OCI-LY1 (cell line): ENCODE results near the gene GNG7.
A peak's percentile ranks its signal among the peaks of the same experiment; 100 is the strongest.

Experiments
- H2AFZ ChIP-seq: fragments of 200-600 bp; sonication (generic), shearing (Covaris generic); 2 replicates; pipeline ENCODE4 v1.6.0; 2014; ENCODE audit warnings: antibody characterized with exemption, mild to moderate bottlenecking, low read length
- H3F3A ChIP-seq: fragments of 200-600 bp; sonication (generic), shearing (Covaris generic); 2 replicates; pipeline ENCODE4 v1.6.0; 2014; ENCODE audit warnings: mild to moderate bottlenecking, antibody characterized with exemption, low read length, moderate library complexity; ENCODE audit not compliant: insufficient read depth
- H3K27ac ChIP-seq: fragments of 200-600 bp; sonication (generic); 2 replicates; pipeline ENCODE4 v1.5.1; 2014; ENCODE audit warnings: low read length, mixed run types, mild to moderate bottlenecking, low read depth; ENCODE audit not compliant: poor library complexity, severe bottlenecking
- H3K27me3 ChIP-seq: fragments of 200-600 bp; sonication (generic); 2 replicates; pipeline ENCODE4 v1.6.0; 2014; ENCODE audit warnings: antibody characterized with exemption, mild to moderate bottlenecking, low read length, moderate library complexity; ENCODE audit not compliant: insufficient read depth
- H3K36me3 ChIP-seq: fragments of 200-600 bp; sonication (generic); 2 replicates; pipeline ENCODE4 v1.6.1; 2014; ENCODE audit warnings: mild to moderate bottlenecking, antibody characterized with exemption, low read length, moderate library complexity, mixed read lengths; ENCODE audit not compliant: insufficient read depth
- H3K4me1 ChIP-seq: fragments of 200-600 bp; sonication (generic); 2 replicates; pipeline ENCODE4 v1.5.1; 2014; ENCODE audit warnings: mild to moderate bottlenecking, low read length, moderate library complexity; ENCODE audit not compliant: insufficient read depth, severe bottlenecking
- H3K4me2 ChIP-seq: fragments of 200-600 bp; sonication (generic), shearing (Covaris generic); 2 replicates; pipeline ENCODE4 v1.6.1; 2014; ENCODE audit warnings: low read length
- H3K4me3 ChIP-seq: fragments of 200-600 bp; sonication (generic); 2 replicates; pipeline ENCODE4 v1.5.1; 2014; ENCODE audit warnings: low read length, low read depth, mild to moderate bottlenecking, mixed read lengths; ENCODE audit not compliant: poor library complexity, severe bottlenecking
- H3K79me2 ChIP-seq: fragments of 200-600 bp; shearing (Covaris generic); 2 replicates; pipeline ENCODE4 v1.6.1; 2016; ENCODE audit warnings: mixed run types, low read length, mixed read lengths; ENCODE audit not compliant: insufficient read depth
- H3K9ac ChIP-seq: fragments of 200-600 bp; sonication (generic), shearing (Covaris generic); 2 replicates; pipeline ENCODE4 v1.6.1; 2014; ENCODE audit warnings: mild to moderate bottlenecking, low read length, mixed read lengths
- H3K9me2 ChIP-seq: fragments of 200-600 bp; sonication (generic), shearing (Covaris generic); 2 replicates; pipeline ENCODE4 v1.6.1; 2014; ENCODE audit warnings: low read depth, mild to moderate bottlenecking, low read length, mixed read lengths
- H3K9me3 ChIP-seq: fragments of 200-600 bp; shearing (Covaris generic); 2 replicates; pipeline ENCODE4 v1.6.1; 2014; ENCODE audit warnings: low read length, mixed read lengths
- H4K20me1 ChIP-seq: fragments of 200-600 bp; sonication (generic), shearing (Covaris generic); 2 replicates; pipeline ENCODE4 v1.6.0; 2016; ENCODE audit warnings: mild to moderate bottlenecking, low read length; ENCODE audit not compliant: insufficient read depth
- CTCF ChIP-seq: fragments of 200-600 bp; sonication (generic), shearing (Covaris generic); IDR thresholded peaks from 2 replicates; pipeline ENCODE4 v1.5.1; 2017; ENCODE audit warnings: mild to moderate bottlenecking, antibody characterized with exemption, low read length, moderate library complexity, mixed read lengths
- EZH2 ChIP-seq: fragments of 200-600 bp; sonication (generic), shearing (Covaris generic); IDR thresholded peaks from 2 replicates; pipeline ENCODE4 v1.8.0; 2017; ENCODE audit warnings: borderline replicate concordance, mixed run types, mild to moderate bottlenecking, antibody characterized with exemption, low read length, moderate library complexity, mixed read lengths

GNG7 gene

GRCh38 chr19:2628597-2628996 lies 73.9 kb downstream of the GNG7 start:
- Histone ChIP-seq H3K27ac (peak overlapping the region; percentile 96), H3K4me3 (no peak overlapping the region), H3K9me3 (no peaks in the 10 kb centered on the region), H4K20me1 (no peaks in the 10 kb centered on the region), H3K4me2 (no peak overlapping the region), H3K9ac (no peak overlapping the region), H3K9me2 (no peaks in the 10 kb centered on the region), H2AFZ (no peak overlapping the region), H3K27me3 (no peaks in the 10 kb centered on the region), H3K79me2 (no peaks in the 10 kb centered on the region), H3K4me1 (peaks cover 65% of the 10 kb centered on the region), H3F3A (0 out of 2 replicates have a peak, but pooled peaks cover 3% of the 10 kb centered on the region), H3K36me3 (peaks cover 5% of the 10 kb centered on the region; the same call in 1 of the 2 replicates)
- TF ChIP-seq EZH2 (no peak), CTCF (no peak)

- TF ChIP-seq EZH2 (no peak), CTCF (no peak)
- Histone ChIP-seq H3K4me1 (peaks cover 65% of the 10 kb centered on the region), H3K27me3 (no peaks in the 10 kb centered on the region), H3K9me3 (no peaks in the 10 kb centered on the region), H3K9ac (peak overlapping the region; percentile 38; the same call in 1 of the 2 replicates), H3K79me2 (no peaks in the 10 kb centered on the region), H3K4me3 (no peak overlapping the region), H3K27ac (peak overlapping the region; percentile 96), H4K20me1 (no peaks in the 10 kb centered on the region), H3K4me2 (peak overlapping the region; percentile 48; the same call in 1 of the 2 replicates), H3F3A (0 out of 2 replicates have a peak, but pooled peaks cover 3% of the 10 kb centered on the region), H3K36me3 (peaks cover 5% of the 10 kb centered on the region; the same call in 1 of the 2 replicates), H2AFZ (no peak overlapping the region), H3K9me2 (no peaks in the 10 kb centered on the region)
These were observed 74.6 kb downstream of the GNG7 start for GRCh38 chr19:2627855-2628254.

- Histone ChIP-seq H3K4me3 (no peak overlapping the region), H3K9ac (peak overlapping the region; percentile 38; the same call in 1 of the 2 replicates), H3K27ac (peak overlapping the region; percentile 96), H3K36me3 (peaks cover 5% of the 10 kb centered on the region; the same call in 1 of the 2 replicates), H3K4me2 (peak overlapping the region; percentile 48; the same call in 1 of the 2 replicates), H3K9me2 (no peaks in the 10 kb centered on the region), H3K79me2 (no peaks in the 10 kb centered on the region), H3F3A (0 out of 2 replicates have a peak, but pooled peaks cover 3% of the 10 kb centered on the region), H2AFZ (no peak overlapping the region), H3K9me3 (no peaks in the 10 kb centered on the region), H3K27me3 (no peaks in the 10 kb centered on the region), H4K20me1 (no peaks in the 10 kb centered on the region), H3K4me1 (peaks cover 61% of the 10 kb centered on the region)
- TF ChIP-seq EZH2 (no peak), CTCF (no peak)
These were observed 75.1 kb downstream of the GNG7 start for GRCh38 chr19:2627319-2627829.
